Activated CD8-positive, alpha-beta memory T cell treated with anti-CD3 and anti-CD28 coated beads for 48 hours (primary cell): Measurements from ENCODE around the gene STK10.
"Not testable (repeated sequence)": the region's sequence is repeated elsewhere in the genome, so short reads cannot be mapped to it uniquely, and the experiment has no call there.

ENCODE experiments used
- DNase-seq, 3 experiments: peaks; one replicate each; pipeline ENCODE4 v3.0.0-alpha.2; 2020; ENCODE audit warnings: low read depth in 2 of 3, low spot score in 2 of 3

The STK10 gene

GRCh38 chr5:172166030-172166826, 21.8 kb downstream of the STK10 start:
- DNase-seq = no peak

GRCh38 chr5:172165465-172165864, 22.6 kb downstream of the STK10 start:
- no peak for DNase-seq

GRCh38 chr5:172164769-172165212, 23.2 kb downstream of the STK10 start:
- no peak for DNase-seq

- DNase-seq = no peak
Observed at GRCh38 chr5:172163346-172163745, 24.7 kb downstream of the STK10 start.

GRCh38 chr5:172162987-172163343, 25.1 kb downstream of the STK10 start:
- DNase-seq = no peak

- DNase-seq = no peak
Observed at GRCh38 chr5:172162323-172162986, 25.6 kb downstream of the STK10 start.

GRCh38 chr5:172160506-172160905, 27.5 kb downstream of the STK10 start:
- no peak for DNase-seq

GRCh38 chr5:172159016-172159415, 29.0 kb downstream of the STK10 start:
- DNase-seq = no peak

GRCh38 chr5:172156541-172156994, 31.5 kb downstream of the STK10 start:
- no peak for DNase-seq

GRCh38 chr5:172155101-172155500, 32.9 kb downstream of the STK10 start:
- DNase-seq = not testable (repeated sequence)

- no peak for DNase-seq
Observed at GRCh38 chr5:172153695-172154094, 34.3 kb downstream of the STK10 start.

- no peak for DNase-seq
Observed at GRCh38 chr5:172151661-172152210, 36.3 kb downstream of the STK10 start.

GRCh38 chr5:172150514-172151425, 37.3 kb downstream of the STK10 start:
- DNase-seq = no peak

- DNase-seq = not testable (repeated sequence)
Observed at GRCh38 chr5:172149481-172149880, 38.5 kb downstream of the STK10 start.

GRCh38 chr5:172149073-172149472, 39.0 kb downstream of the STK10 start:
- no peak for DNase-seq

- no peak for DNase-seq
Observed at GRCh38 chr5:172148381-172148780, 39.6 kb downstream of the STK10 start.

GRCh38 chr5:172147857-172148256, 40.2 kb downstream of the STK10 start:
- no peak for DNase-seq

- no peak for DNase-seq
Observed at GRCh38 chr5:172146748-172147092, 41.3 kb downstream of the STK10 start.

GRCh38 chr5:172145870-172146747, 41.9 kb downstream of the STK10 start:
- no peak for DNase-seq
